ENCODE results near the gene PGAM1. TPM values are rescaled to one million over a fixed set of nuclear protein-coding genes. Genes with fewer than 3 reads are reported as not detected.

The PGAM1 gene
- total and polyA plus RNA-seq, 2 of the 13 experiments (the other 11 are each of a cell fraction or from before 2014, with no cell fraction given) = 354 to 483 TPM

- 0 out of 2 replicates have a peak, but pooled peaks have one; percentile 54 for TF ChIP-seq ZSCAN5A (CRISPR knock-in tag; IDR thresholded peaks at IDR 0.05; ENCODE audit: borderline replicate concordance)
- TF ChIP-seq TFDP2 (CRISPR knock-in tag; IDR thresholded peaks at IDR 0.05) = peak; percentile 87
- no peak for TF ChIP-seq NAIF1 (CRISPR knock-in tag; IDR thresholded peaks at IDR 0.05; ENCODE audit: borderline replicate concordance)
- TF ChIP-seq RBM39 (IDR thresholded peaks at IDR 0.05; ENCODE audit: low read depth, low read length, poor library complexity, severe bottlenecking) = peak; percentile 35
- peak; percentile 67 to 81 for TF ChIP-seq POLR2A (IDR thresholded peaks at IDR 0.05; ENCODE audit: insufficient read depth in 1 of 2, low read depth in 2 of 2, low read length in 2 of 2)
- peak; percentile 54; the same call in 1 of the 2 replicates for TF ChIP-seq ETV5 (CRISPR knock-in tag; IDR thresholded peaks at IDR 0.05; ENCODE audit: borderline replicate concordance)
- TF ChIP-seq ATF4 (CRISPR knock-in tag; IDR thresholded peaks at IDR 0.05) = 0 out of 4 replicates have a peak, but pooled peaks of 1 of the 2 experiments have one; percentile 53
- TF ChIP-seq GATAD2A (CRISPR knock-in tag; IDR thresholded peaks at IDR 0.05) = peak; percentile 32; the same call in 1 of the 2 replicates
- 0 out of 2 replicates have a peak, but pooled peaks have one; percentile 48 for TF ChIP-seq ZNF414 (CRISPR knock-in tag; IDR thresholded peaks at IDR 0.05)
- TF ChIP-seq RBFOX2 (IDR thresholded peaks at IDR 0.05; ENCODE audit: low read depth, low read length) = peak; percentile 97
- TF ChIP-seq FOXO1 (CRISPR knock-in tag; IDR thresholded peaks at IDR 0.05) = 0 out of 2 replicates have a peak, but pooled peaks have one; percentile 29
- TF ChIP-seq MYC (CRISPR knock-in tag; IDR thresholded peaks at IDR 0.05; ENCODE audit: borderline replicate concordance) = peak; percentile 72; the same call in 1 of the 2 replicates
- no peak for TF ChIP-seq ZNF513 (CRISPR knock-in tag; conservative IDR thresholded peaks at IDR 0.05)
- TF ChIP-seq ZNF777 (CRISPR knock-in tag; IDR thresholded peaks at IDR 0.05) = peak; percentile 94
- no peak for TF ChIP-seq AGO2 (optimal IDR thresholded peaks at IDR 0.05; ENCODE audit: low read depth, low read length)
- no peak for TF ChIP-seq ZNF343 (CRISPR knock-in tag; IDR thresholded peaks at IDR 0.05)
- TF ChIP-seq HOXD1 (CRISPR knock-in tag; IDR thresholded peaks at IDR 0.05) = 0 out of 2 replicates have a peak, but pooled peaks have one; percentile 43
- TF ChIP-seq ZNF547 (CRISPR knock-in tag; IDR thresholded peaks at IDR 0.05) = peak; percentile 70; the same call in 1 of the 2 replicates
- 0 out of 2 replicates have a peak, but pooled peaks have one; percentile 34 for TF ChIP-seq ELF1 (CRISPR knock-in tag; IDR thresholded peaks at IDR 0.05)
- TF ChIP-seq PHF20 (CRISPR knock-in tag; IDR thresholded peaks at IDR 0.05) = peak; percentile 52
- peak; percentile 23; the same call in 1 of the 2 replicates for TF ChIP-seq FOXA3 (CRISPR knock-in tag; IDR thresholded peaks at IDR 0.05)
- peak; percentile 29 for TF ChIP-seq HCFC1 (IDR thresholded peaks at IDR 0.05; ENCODE audit: low read depth, low read length)
- 0 out of 2 replicates have a peak, but pooled peaks have one; percentile 77 for TF ChIP-seq AHR (CRISPR knock-in tag; IDR thresholded peaks at IDR 0.05)
- peak; percentile 43; the same call in 1 of the 2 replicates for TF ChIP-seq ZNF331 (CRISPR knock-in tag; IDR thresholded peaks at IDR 0.05)
Observed at GRCh38 chr10:97425964-97426775, at the start of gene PGAM1 (continued).

All from HepG2 (cell line).